BJ (cell line): ENCODE data around the gene MTSS2. TPM values are rescaled to one million over a fixed set of nuclear protein-coding genes. Genes with fewer than 3 reads are reported as not detected.

Experiments used
- CTCF ChIA-PET: fragments of 350-600 bp; formaldehyde crosslinking; extraction: SDS; loops from one replicate; lab custom pipeline; 2021; ENCODE audit warnings: antibody characterized with exemption, inconsistent platforms; lab: Yijun Ruan, JAX
- POLR2A ChIA-PET: fragments of 300-600 bp; sonication (Branson Sonifier 250); formaldehyde crosslinking; extraction: SDS; loops from one replicate; lab custom pipeline; 2021; ENCODE audit warnings: antibody characterized with exemption; lab: Charles Lee
- DNase-seq: peaks from one replicate; pipeline ENCODE4 v3.0.0-alpha.2; 2011; ENCODE audit warnings: low read depth
- H3K27me3 ChIP-seq: 2 replicates; pipeline ENCODE4 v1.6.0; 2011; ENCODE audit warnings: low read length; ENCODE audit not compliant: control insufficient read depth, insufficient read depth
- H3K36me3 ChIP-seq: 2 replicates; pipeline ENCODE4 v1.5.1; 2011; ENCODE audit warnings: low read length; ENCODE audit not compliant: control insufficient read depth, insufficient read depth
- H3K4me3 ChIP-seq: 2 replicates; pipeline ENCODE4 v1.5.1; 2011; ENCODE audit warnings: low read depth, mild to moderate bottlenecking, control low read depth, low read length
- polyA plus RNA-seq: library from polyadenylated mRNA; depleted of rRNA; stranded (reverse); fragments of >200 nt; gene quantifications from 2 replicates; pipeline ENCODE4 v1.2.3, GENCODE V29; 2011
- TF ChIP-seq, protein P1 (sequence below): IDR thresholded peaks from 2 replicates; pipeline ENCODE4 v1.5.1; 2011; ENCODE audit warnings: low read depth, mild to moderate bottlenecking, control low read depth, inconsistent platforms, low read length, moderate library complexity; ENCODE audit not compliant: insufficient read depth

The MTSS2 gene
- polyA plus RNA-seq, 1 experiment: 170 TPM

DNA sequence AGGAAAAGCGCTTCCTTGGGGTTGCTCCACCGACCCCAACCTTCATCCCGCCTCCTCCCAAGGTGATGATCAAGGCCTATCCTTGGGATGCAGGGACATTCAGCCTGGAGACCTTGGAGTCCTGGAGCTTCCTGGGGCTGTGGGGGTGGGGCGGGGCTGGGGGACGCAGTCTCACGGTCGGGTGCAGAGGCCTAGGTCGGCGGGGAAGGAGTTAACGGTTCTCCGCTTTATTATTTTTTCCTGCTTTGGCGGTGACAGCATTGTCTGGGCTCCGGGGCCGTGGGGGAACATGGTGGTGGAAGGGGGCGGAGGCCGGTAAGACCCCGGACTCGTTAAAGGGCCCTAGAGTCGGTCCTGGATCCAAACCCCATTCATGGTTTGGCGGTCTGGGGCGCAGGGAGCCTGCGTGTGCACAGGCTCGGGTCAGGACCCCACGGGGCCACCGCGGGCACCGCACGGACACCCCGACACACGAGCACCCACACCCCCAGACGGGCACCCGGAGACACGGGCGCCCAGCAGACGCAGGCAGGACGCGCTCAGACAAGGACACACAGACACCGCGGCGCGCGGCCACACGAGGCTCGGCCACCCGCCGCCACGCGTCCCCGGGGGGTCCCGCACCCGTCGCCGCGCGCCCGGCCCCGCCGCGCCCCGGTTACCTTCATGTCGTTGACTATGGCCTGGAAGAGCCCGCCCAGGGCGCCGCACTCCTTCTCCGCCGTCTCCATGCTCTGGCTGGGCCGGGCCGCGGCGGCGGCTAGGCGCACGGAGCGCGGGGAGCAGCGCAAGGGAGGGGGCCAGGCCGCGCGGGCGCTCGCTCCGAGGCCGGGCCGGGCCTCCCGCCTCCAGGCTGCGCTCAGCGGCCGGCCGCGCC lies 554 bp downstream of the MTSS2 start:
- ChIA-PET POLR2A (interaction anchor here (0.6 kb wide), 1 partner anchor 772 kb away, joined by 21 read pairs; no protein-coding TSS in a partner anchor), CTCF (interaction anchor here (1.1 to 11.1 kb wide), 4 partner anchors 18 to 93 kb away, joined by 3 to 117 read pairs (median 18); no protein-coding TSS in a partner anchor)
- no peak for DNase-seq
- TF ChIP-seq, protein P1, sequence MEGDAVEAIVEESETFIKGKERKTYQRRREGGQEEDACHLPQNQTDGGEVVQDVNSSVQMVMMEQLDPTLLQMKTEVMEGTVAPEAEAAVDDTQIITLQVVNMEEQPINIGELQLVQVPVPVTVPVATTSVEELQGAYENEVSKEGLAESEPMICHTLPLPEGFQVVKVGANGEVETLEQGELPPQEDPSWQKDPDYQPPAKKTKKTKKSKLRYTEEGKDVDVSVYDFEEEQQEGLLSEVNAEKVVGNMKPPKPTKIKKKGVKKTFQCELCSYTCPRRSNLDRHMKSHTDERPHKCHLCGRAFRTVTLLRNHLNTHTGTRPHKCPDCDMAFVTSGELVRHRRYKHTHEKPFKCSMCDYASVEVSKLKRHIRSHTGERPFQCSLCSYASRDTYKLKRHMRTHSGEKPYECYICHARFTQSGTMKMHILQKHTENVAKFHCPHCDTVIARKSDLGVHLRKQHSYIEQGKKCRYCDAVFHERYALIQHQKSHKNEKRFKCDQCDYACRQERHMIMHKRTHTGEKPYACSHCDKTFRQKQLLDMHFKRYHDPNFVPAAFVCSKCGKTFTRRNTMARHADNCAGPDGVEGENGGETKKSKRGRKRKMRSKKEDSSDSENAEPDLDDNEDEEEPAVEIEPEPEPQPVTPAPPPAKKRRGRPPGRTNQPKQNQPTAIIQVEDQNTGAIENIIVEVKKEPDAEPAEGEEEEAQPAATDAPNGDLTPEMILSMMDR: no peak
- Histone ChIP-seq H3K27me3 (no peaks in the 10 kb centered on the region), H3K36me3 (peaks cover 22% of the 10 kb centered on the region), H3K4me3 (peak overlapping the region; percentile 92)

DNA sequence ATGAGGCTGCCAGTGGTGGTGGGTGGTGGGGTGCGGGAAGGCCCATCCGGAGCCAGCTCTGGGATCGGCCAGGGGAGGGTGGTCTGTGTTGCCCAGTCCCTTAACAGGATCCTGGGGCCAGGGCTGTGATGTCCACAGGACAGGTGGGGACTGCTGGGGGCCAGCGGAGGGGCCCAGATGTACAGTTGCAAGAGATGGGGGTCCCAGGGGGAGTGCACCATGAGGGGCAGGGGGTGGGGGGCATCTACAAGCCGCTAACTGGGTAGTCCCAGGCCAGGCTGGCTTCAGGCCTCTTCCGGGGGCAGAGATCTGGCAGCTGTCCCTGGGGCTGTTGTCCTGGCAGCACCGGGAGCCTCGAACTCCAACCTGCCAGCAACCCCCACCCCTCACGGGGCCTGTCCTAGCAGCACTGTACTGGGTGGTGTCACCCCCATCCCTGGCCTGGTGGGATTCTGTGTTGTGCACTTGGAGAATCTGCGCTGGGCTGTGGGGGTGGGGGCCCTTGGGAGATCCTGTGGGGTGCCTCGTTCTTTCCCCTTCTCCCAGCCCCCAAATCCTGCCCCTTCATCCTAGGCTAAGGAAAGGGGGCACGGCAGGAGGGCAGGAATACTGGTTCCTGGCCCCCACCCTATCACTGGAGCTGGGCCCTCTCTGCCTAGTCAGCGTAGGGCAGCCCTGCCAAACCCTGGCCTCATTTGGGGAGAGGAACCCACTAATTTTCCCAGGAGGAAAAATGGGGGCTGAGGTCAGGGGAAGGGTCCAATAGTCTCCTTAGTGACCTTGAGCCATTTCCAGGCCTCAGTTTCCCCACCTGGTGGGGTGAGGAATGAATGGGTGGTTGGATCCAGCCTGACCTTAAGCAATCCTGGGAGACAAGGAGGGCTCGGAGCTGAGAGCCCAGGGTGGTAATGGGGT lies 1.4 kb downstream of the MTSS2 start:
- TF ChIP-seq, protein P1: no peak
- POLR2A ChIA-PET: no interaction called here
- Histone ChIP-seq H3K36me3 (peaks cover 27% of the 10 kb centered on the region), H3K27me3 (no peaks in the 10 kb centered on the region), H3K4me3 (peak overlapping the region; percentile 92)
- CTCF ChIA-PET: interaction anchor here (1.1 to 11.1 kb wide), 3 partner anchors 19 to 94 kb away, joined by 3 to 117 read pairs (median 3); no protein-coding TSS in a partner anchor
- no peak for DNase-seq

DNA sequence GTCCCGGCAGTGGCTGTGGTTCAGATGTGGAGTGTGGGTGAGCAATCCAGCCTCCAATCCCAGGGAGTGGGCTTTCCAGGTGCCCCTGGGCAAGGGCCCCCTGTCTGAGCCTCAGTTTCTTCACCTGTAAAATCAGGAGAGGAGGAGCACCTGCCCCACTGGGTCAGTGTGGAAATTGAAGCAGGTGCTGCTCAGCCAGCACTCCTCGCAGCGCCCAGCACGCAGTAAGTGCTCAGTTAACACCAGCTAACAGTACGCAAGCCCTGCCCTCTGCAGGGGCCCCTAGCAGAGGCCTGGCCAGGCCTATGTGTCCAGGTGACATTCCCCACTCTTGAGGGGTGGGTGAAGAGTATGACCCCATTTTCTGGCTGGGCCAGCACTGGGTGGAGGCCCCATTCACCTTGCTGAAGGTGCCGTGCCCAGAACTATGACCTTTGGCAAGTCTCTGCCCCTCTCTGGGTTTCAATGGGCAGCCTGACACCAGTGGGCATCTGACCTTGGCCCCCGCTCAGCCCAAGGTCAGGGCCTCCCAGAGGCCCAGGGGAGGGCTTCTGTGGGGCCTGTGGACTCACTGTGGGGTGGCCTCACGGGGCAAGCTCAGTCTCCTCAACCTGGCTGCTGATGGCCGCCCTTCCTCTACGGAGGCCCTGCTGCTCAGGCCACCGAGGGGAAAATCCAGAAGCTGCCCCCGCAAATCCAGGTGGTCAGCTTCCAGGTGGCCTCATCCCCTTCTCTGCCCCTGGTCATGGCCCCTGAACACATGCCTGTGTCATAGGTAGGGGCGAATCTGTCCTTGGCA lies 2.5 kb downstream of the MTSS2 start:
- peak overlapping the region; percentile 92 for H3K4me3 ChIP-seq
- POLR2A ChIA-PET: no interaction called here
- DNase-seq: no peak
- H3K27me3 ChIP-seq: no peaks in the 10 kb centered on the region
- H3K36me3 ChIP-seq: peaks cover 36% of the 10 kb centered on the region
- CTCF ChIA-PET: interaction anchor here (1.4 to 11.1 kb wide), 4 partner anchors 55 to 95 kb away, joined by 3 to 117 read pairs (median 8); no protein-coding TSS in a partner anchor
- TF ChIP-seq, protein P1: no peak

DNA sequence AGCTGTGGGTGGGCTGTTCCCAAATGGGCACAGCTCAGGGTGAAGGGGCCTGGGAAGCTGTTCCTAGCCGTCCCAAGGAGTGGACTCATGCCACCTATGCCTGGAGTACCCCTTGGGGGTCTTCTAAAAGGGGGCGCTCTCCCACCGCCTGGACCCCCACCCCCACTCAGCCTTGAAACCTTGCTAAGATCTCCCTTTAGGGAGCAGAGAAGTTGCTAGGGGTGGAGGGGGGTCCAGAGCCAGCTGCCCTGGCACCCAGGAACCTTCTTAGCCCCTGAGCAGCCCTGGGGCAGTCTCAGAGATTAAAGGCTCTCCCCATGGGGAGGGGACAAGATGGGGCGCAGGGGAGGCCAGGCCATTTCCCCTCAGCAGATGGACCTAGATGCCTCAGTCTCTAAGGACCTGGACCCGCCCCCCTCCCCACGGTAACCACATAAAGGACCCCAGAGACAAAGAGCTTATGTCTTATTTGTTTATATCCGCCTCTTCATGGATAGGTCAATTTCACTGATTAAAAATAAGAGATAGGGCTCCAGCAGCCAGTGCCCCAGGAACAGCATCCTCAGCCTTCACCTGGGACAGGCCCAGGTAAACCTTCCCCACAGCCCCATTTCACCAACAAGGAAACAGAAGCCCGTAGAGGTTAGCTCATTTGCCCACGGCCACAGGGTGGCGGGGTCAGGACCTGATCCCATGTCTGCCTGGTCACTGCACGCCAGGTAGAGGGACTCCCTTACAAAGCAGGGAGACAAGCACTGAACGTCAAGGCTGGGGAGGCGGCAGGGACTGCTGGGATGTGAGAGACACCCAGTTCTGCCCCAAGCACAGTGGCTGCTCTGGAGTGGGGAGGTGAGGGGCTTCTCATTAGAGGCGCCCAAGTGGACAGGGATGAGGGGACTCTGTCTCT lies 3.4 kb downstream of the MTSS2 start:
- CTCF ChIA-PET: interaction anchor here (1.9 to 11.1 kb wide), 4 partner anchors 52 to 89 kb away, joined by 4 to 117 read pairs (median 9); no protein-coding TSS in a partner anchor
- H3K27me3 ChIP-seq: no peaks in the 10 kb centered on the region
- peak overlapping the region; percentile 92 for H3K4me3 ChIP-seq
- POLR2A ChIA-PET: no interaction called here
- TF ChIP-seq, protein P1: no peak
- H3K36me3 ChIP-seq: peaks cover 44% of the 10 kb centered on the region
- no peak for DNase-seq
